Cortex of kidney (tissue), 1 donor: Measurements from ENCODE around the gene KRT13.

Source experiments
- DNase-seq: peaks from one replicate; lab custom pipeline; 2025; lab: John Stamatoyannopoulos, UW

Gene KRT13

DNA sequence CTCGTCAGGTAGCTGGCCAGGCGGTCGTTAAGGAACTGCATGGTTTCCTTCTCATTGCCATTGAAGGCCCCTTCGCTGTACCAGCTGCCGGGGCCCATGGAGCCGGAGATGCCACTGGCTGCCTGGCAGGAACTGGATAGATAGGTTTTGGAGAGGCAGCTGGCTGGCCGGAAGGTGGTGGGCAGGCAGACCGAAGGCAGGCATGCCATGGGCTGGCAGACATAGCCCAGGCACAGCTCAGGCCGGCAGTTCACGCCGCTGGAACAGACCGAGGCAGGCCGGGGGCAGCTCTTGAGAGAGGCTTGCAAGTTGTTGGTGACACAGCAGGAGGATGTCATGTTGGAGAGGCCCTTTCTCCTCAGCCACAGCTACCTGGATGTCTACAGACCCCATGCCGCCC lies 38.4 kb downstream of the KRT13 start, which contains the start of gene KRT32:
TSS of gene KRT32 (minus strand) at position 399 of the 400 bp plus-strand sequence. CDS start at position 338, 61 bp downstream.
- no peak for DNase-seq

- no peak for DNase-seq
Observed at GRCh38 chr17:41464682-41465081, 40.7 kb downstream of the KRT13 start.

DNA sequence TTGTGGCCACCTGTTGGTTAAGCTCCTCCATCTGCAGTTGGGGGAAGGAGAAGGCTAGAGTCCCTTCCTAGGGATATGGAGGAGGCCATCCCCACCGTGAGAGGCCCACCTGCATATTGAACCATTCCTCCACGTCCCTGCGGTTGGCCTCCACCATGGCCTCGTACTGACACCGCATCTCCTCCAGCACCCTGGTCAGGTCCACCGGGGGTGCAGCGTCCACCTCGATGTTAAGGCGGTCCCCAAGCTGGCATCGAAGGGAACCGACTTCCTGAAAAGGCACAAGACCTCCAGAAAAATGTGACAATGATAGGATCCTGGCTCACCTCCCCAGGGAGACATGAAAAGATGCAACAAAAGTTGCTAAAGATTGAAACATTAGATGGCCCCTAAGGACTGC lies 41.2 kb downstream of the KRT13 start:
- DNase-seq: no peak

DNA sequence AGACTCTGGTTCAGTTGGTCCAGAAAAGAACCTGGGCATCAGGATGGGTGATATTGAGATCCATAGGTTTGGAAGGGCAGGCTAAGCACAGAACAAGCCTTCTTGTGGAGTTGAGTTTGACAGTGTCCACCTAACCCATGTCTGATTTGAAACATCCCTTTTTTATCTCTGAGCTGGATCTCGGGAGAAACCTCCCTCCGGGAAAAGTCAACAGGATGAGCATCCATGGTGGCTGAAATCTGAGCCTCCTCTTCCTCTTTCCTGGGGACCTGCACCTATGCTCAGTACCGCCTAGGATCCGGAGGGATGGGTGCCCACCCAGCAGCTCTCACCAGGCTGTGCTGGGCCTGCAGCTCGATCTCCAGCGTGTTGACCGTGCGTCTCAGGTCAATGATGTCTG lies 41.7 kb downstream of the KRT13 start:
- DNase-seq: no peak

- DNase-seq: no peak
Observed at GRCh38 chr17:41462705-41463104, 42.7 kb downstream of the KRT13 start.

DNA sequence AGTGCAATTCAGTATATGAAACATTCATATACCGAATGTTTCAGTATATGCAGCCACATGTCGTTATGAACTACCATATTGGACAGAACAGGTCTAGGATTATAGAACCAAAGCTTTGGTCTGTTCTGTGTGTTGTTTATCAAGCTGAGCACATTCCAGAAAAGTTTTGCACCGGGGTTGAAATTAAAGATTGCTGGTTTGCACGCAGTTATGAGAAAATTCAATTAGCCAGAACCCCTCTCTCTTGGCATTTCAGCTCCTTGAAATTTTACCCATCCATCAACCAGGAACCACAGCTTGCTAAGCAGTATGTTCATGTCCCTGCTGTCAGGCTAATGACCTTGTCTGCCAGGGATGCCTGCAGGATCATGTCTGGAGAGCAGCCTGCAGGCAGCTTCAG lies 47.7 kb downstream of the KRT13 start:
- DNase-seq: no peak

DNA sequence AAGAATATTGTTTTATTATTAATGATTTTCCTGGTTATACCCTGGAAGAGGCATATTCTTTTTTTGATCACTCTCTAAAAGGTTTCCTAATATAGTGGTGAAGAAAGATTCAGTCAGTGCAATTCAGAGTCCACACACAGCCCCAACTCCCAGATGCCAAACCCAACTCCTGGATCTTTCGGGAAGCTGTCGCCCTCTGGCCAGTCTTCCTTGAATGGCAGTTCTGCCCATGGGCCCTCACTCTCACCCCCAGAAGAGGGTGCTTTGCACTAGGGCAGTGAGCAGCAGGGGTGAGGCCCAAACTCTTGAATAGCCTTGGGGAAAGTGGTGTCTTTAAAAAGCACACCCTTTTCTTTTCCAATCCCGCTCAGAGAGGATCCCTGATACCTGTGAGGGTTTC lies 49.2 kb downstream of the KRT13 start:
- DNase-seq: no peak

GRCh38 chr17:41455236-41455635 lies 50.2 kb downstream of the KRT13 start:
- DNase-seq: no peak

DNA sequence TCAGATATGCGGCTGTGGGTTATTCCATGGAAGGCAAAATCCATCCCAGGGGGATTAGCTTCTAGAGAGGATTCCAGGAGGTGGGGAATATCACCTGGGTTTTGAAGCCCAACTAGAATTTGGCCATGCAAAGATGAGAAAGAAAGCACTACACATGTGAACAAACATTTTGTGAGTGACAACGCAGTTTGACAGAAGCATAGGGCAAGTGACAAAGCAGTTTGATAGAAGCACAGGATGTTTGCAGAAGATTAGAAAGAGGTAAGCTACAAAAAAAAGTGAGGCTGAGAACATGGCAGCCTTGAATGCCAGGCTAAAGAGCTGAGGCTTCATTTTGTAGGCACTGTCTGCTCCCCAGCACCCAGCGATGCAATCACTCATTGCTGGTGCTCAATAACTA lies 52.3 kb downstream of the KRT13 start:
- no peak for DNase-seq

- no peak for DNase-seq
Observed at GRCh38 chr17:41452281-41452680, 53.1 kb downstream of the KRT13 start.

DNA sequence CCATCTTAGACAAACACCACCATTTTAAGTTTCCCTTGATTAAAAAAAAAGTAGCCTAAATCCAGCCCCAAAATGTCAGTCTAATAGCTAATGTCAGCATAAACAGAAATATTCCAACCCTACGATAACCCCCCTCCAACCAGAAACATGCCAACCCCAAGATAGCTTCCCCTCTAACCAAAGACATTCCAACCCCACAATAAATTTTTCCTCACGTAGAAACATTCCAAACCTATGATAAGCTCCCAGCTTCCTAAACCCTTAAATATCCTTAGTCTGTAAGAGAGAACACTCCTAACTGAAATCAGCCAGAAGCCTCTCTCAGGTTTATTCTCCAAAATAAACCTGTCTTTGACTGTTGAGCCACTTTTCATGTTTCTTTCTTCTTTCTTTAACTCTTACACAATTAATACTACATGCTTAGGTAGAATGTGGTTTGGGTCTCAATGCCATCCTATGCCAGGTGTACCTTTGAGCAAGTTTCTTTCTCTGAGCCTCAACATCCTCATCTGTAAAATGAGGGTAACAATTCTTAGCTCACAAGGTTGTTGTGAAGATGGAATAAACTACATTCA lies 54.2 kb downstream of the KRT13 start:
- no peak for DNase-seq
